ENCODE measurements around the gene CMSS1.
A peak's percentile ranks its signal among the peaks of the same experiment; 100 is the strongest.

CMSS1 gene

GRCh38 chr3:99855900-99856299, 38.2 kb downstream of the CMSS1 start:
- no peak for DNase-seq

GRCh38 chr3:99856437-99857220, 39.0 kb downstream of the CMSS1 start:
- DNase-seq = no peak

GRCh38 chr3:99857278-99857677, 39.6 kb downstream of the CMSS1 start:
- DNase-seq = no peak

- no peak for DNase-seq
Observed at GRCh38 chr3:99858469-99858868, 40.8 kb downstream of the CMSS1 start.

- no peak for DNase-seq
Observed at GRCh38 chr3:99859825-99860224, 42.2 kb downstream of the CMSS1 start.

GRCh38 chr3:99861216-99861615, 43.6 kb downstream of the CMSS1 start:
- DNase-seq = no peak

- no peak for DNase-seq
Observed at GRCh38 chr3:99862208-99862607, 44.5 kb downstream of the CMSS1 start.

GRCh38 chr3:99863002-99863401, 45.3 kb downstream of the CMSS1 start:
- DNase-seq = no peak

GRCh38 chr3:99863588-99863987, 45.9 kb downstream of the CMSS1 start:
- no peak for DNase-seq

GRCh38 chr3:99864289-99864688, 46.6 kb downstream of the CMSS1 start:
- no peak for DNase-seq

GRCh38 chr3:99865321-99865720, 47.7 kb downstream of the CMSS1 start:
- DNase-seq = no peak

GRCh38 chr3:99866261-99866761, 48.6 kb downstream of the CMSS1 start:
- peak in 2 of 3 experiments; percentile 68 to 72 for DNase-seq

- peak in 1 of 3 experiments; percentile 9 for DNase-seq
Observed at GRCh38 chr3:99867594-99868310, 50.1 kb downstream of the CMSS1 start.

GRCh38 chr3:99868311-99868646, 50.6 kb downstream of the CMSS1 start:
- DNase-seq = peak in 2 of 3 experiments; percentile 17 to 46

GRCh38 chr3:99869621-99870020, 52.0 kb downstream of the CMSS1 start:
- DNase-seq = no peak

GRCh38 chr3:99870712-99871111, 53.0 kb downstream of the CMSS1 start:
- DNase-seq = no peak

- no peak for DNase-seq
Observed at GRCh38 chr3:99871231-99872045, 53.8 kb downstream of the CMSS1 start.

GRCh38 chr3:99872923-99873254, 55.2 kb downstream of the CMSS1 start:
- no peak for DNase-seq

- no peak for DNase-seq
Observed at GRCh38 chr3:99873269-99874102, 55.8 kb downstream of the CMSS1 start.

GRCh38 chr3:99874237-99875002, 56.8 kb downstream of the CMSS1 start:
- DNase-seq = no peak

- DNase-seq = no peak
Observed at GRCh38 chr3:99875581-99875928, 57.9 kb downstream of the CMSS1 start.

Data from NCI-H1417 (cell line).